ENCODE data around the gene LMTK2. TPM values are rescaled to one million over a fixed set of nuclear protein-coding genes. Genes with fewer than 3 reads are reported as not detected.

The LMTK2 gene
- polyA plus RNA-seq, 2 donors, result 7.0 to 9.2 TPM

DNA sequence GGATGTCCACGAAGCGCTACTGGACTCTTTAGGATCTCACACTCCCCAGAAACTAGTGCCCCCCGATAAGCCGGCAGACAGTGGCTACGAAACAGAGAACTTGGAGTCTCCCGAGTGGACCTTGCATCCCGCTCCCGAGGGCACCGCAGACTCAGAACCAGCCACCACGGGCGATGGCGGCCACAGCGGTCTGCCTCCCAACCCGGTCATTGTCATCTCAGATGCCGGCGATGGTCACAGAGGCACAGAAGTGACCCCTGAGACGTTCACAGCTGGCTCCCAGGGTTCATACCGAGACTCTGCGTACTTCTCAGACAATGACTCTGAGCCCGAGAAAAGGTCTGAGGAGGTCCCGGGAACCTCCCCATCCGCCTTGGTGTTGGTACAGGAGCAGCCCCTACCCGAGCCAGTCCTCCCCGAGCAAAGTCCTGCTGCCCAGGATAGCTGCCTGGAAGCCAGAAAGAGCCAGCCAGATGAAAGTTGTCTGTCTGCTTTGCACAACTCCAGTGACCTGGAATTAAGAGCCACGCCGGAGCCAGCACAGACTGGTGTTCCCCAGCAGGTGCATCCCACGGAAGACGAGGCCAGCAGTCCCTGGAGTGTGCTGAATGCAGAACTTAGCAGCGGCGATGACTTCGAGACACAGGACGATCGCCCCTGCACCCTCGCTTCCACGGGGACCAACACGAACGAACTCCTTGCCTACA, 87.0 kb downstream of the LMTK2 start:
- Histone ChIP-seq H3K9me3 (ENCODE audit: control insufficient read depth in 2 of 2, insufficient read depth in 1 of 2, low read depth in 1 of 2, low read length in 1 of 2) (no peaks in the 10 kb centered on the region), H3K4me1 (ENCODE audit: control insufficient read depth in 2 of 2, insufficient read depth in 2 of 2, low read length in 1 of 2) (no peaks in the 10 kb centered on the region), H3K4me3 (ENCODE audit: low read depth in 1 of 2, low read length in 2 of 2) (no peak overlapping the region), H3K27ac (ENCODE audit: low read depth in 2 of 2, low read length in 1 of 2) (no peak overlapping the region), H3K36me3 (ENCODE audit: control insufficient read depth in 2 of 2, insufficient read depth in 2 of 2, low read length in 1 of 2) (peaks cover 15 to 48% of the 10 kb centered on the region in 2 donors), H3K27me3 (ENCODE audit: control insufficient read depth in 1 of 2, insufficient read depth in 2 of 2, low read length in 2 of 2) (no peaks in the 10 kb centered on the region)
- 95 to 97% methylated on average over 37 of the region's 37 CpGs for WGBS, 2 donors

GRCh38 chr7:98194186-98194585, 87.5 kb downstream of the LMTK2 start:
- Histone ChIP-seq H3K4me1 (ENCODE audit: control insufficient read depth in 2 of 2, insufficient read depth in 2 of 2, low read length in 1 of 2) (no peaks in the 10 kb centered on the region), H3K4me3 (ENCODE audit: low read depth in 1 of 2, low read length in 2 of 2) (no peak overlapping the region), H3K36me3 (ENCODE audit: control insufficient read depth in 2 of 2, insufficient read depth in 2 of 2, low read length in 1 of 2) (peaks cover 15 to 48% of the 10 kb centered on the region in 2 donors), H3K27ac (ENCODE audit: low read depth in 2 of 2, low read length in 1 of 2) (no peak overlapping the region), H3K27me3 (ENCODE audit: control insufficient read depth in 1 of 2, insufficient read depth in 2 of 2, low read length in 2 of 2) (no peaks in the 10 kb centered on the region), H3K9me3 (ENCODE audit: control insufficient read depth in 2 of 2, insufficient read depth in 1 of 2, low read depth in 1 of 2, low read length in 1 of 2) (no peaks in the 10 kb centered on the region)
- WGBS, 2 donors, result 96% methylated on average over 28 of the region's 28 CpGs

GRCh38 chr7:98194672-98195457, 88.2 kb downstream of the LMTK2 start:
- no peaks in the 10 kb centered on the region for H3K27me3 ChIP-seq (ENCODE audit: control insufficient read depth in 1 of 2, insufficient read depth in 2 of 2, low read length in 2 of 2)
- WGBS, 2 donors, result 93 to 96% methylated on average over 8 of the region's 8 CpGs
- no peak overlapping the region for H3K27ac ChIP-seq (ENCODE audit: low read depth in 2 of 2, low read length in 1 of 2)
- H3K4me1 ChIP-seq (ENCODE audit: control insufficient read depth in 2 of 2, insufficient read depth in 2 of 2, low read length in 1 of 2), result no peaks in the 10 kb centered on the region
- H3K36me3 ChIP-seq (ENCODE audit: control insufficient read depth in 2 of 2, insufficient read depth in 2 of 2, low read length in 1 of 2), result peaks cover 15 to 44% of the 10 kb centered on the region in 2 donors
- H3K4me3 ChIP-seq (ENCODE audit: low read depth in 1 of 2, low read length in 2 of 2), result no peak overlapping the region
- no peaks in the 10 kb centered on the region for H3K9me3 ChIP-seq (ENCODE audit: control insufficient read depth in 2 of 2, insufficient read depth in 1 of 2, low read depth in 1 of 2, low read length in 1 of 2)

GRCh38 chr7:98196706-98197605, 90.3 kb downstream of the LMTK2 start:
- H3K27me3 ChIP-seq (ENCODE audit: control insufficient read depth in 1 of 2, insufficient read depth in 2 of 2, low read length in 2 of 2), result no peaks in the 10 kb centered on the region
- no peaks in the 10 kb centered on the region for H3K4me1 ChIP-seq (ENCODE audit: control insufficient read depth in 2 of 2, insufficient read depth in 2 of 2, low read length in 1 of 2)
- no peaks in the 10 kb centered on the region for H3K9me3 ChIP-seq (ENCODE audit: control insufficient read depth in 2 of 2, insufficient read depth in 1 of 2, low read depth in 1 of 2, low read length in 1 of 2)
- 88 to 94% methylated on average over 16 of the region's 16 CpGs for WGBS, 2 donors
- H3K36me3 ChIP-seq (ENCODE audit: control insufficient read depth in 2 of 2, insufficient read depth in 2 of 2, low read length in 1 of 2), result peaks cover 13 to 38% of the 10 kb centered on the region in 2 donors
- no peak overlapping the region for H3K4me3 ChIP-seq (ENCODE audit: low read depth in 1 of 2, low read length in 2 of 2)
- no peak overlapping the region for H3K27ac ChIP-seq (ENCODE audit: low read depth in 2 of 2, low read length in 1 of 2)

DNA sequence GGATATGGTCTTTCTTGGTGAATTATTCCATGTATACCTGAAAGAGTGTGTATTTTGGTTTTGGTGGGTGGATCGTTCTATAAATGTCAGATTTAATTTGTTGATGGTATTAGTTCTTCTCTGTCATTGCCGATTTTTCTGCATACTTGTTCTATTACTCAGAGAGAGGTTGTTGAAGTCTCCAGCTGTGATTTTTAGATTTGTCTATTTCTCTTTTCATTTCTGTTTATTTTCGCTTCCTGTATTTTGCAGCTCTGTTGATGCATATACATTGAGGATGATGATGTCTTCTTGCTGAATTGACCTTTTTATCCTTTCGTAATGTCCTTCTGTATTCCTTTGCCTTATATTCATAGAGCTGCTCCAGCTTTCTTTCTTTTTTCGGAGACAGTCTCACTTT, 92.5 kb downstream of the LMTK2 start:
- Histone ChIP-seq H3K27ac (ENCODE audit: low read depth in 2 of 2, low read length in 1 of 2) (no peak overlapping the region), H3K27me3 (ENCODE audit: control insufficient read depth in 1 of 2, insufficient read depth in 2 of 2, low read length in 2 of 2) (no peaks in the 10 kb centered on the region), H3K9me3 (ENCODE audit: control insufficient read depth in 2 of 2, insufficient read depth in 1 of 2, low read depth in 1 of 2, low read length in 1 of 2) (no peaks in the 10 kb centered on the region), H3K36me3 (ENCODE audit: control insufficient read depth in 2 of 2, insufficient read depth in 2 of 2, low read length in 1 of 2) (peaks cover 15 to 28% of the 10 kb centered on the region in 2 donors), H3K4me3 (ENCODE audit: low read depth in 1 of 2, low read length in 2 of 2) (no peak overlapping the region), H3K4me1 (ENCODE audit: control insufficient read depth in 2 of 2, insufficient read depth in 2 of 2, low read length in 1 of 2) (no peaks in the 10 kb centered on the region)
- 94 to 96% methylated on average over 5 of the region's 5 CpGs for WGBS, 2 donors

DNA sequence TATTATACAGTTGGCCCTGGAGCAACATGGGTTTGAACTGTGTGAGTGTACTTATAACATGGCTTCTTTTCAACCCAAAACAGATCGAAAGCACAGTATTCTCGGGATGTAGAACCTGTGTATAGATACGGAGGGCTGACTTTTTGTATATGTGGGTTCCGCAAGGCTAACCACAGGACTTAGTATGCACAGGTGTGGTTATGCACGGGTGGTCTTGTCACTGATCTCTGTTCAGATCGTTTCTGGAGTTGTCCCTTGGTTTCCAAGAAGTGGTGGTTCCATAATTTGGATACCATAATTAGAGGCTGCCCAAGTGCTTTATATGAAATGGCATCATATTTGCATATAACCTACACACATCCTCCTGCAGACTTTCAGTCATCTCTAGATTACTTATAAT, 93.7 kb downstream of the LMTK2 start:
- WGBS, 2 donors, result 86 to 89% methylated on average over 6 of the region's 6 CpGs
- Histone ChIP-seq H3K27ac (ENCODE audit: low read depth in 2 of 2, low read length in 1 of 2) (no peak overlapping the region), H3K27me3 (ENCODE audit: control insufficient read depth in 1 of 2, insufficient read depth in 2 of 2, low read length in 2 of 2) (no peaks in the 10 kb centered on the region), H3K36me3 (ENCODE audit: control insufficient read depth in 2 of 2, insufficient read depth in 2 of 2, low read length in 1 of 2) (peaks cover 12 to 28% of the 10 kb centered on the region in 2 donors), H3K4me1 (ENCODE audit: control insufficient read depth in 2 of 2, insufficient read depth in 2 of 2, low read length in 1 of 2) (no peaks in the 10 kb centered on the region), H3K9me3 (ENCODE audit: control insufficient read depth in 2 of 2, insufficient read depth in 1 of 2, low read depth in 1 of 2, low read length in 1 of 2) (no peaks in the 10 kb centered on the region), H3K4me3 (ENCODE audit: low read depth in 1 of 2, low read length in 2 of 2) (no peak overlapping the region)

GRCh38 chr7:98202367-98203195, 95.9 kb downstream of the LMTK2 start:
- H3K4me1 ChIP-seq (ENCODE audit: control insufficient read depth in 2 of 2, insufficient read depth in 2 of 2, low read length in 1 of 2), result no peaks in the 10 kb centered on the region
- H3K36me3 ChIP-seq (ENCODE audit: control insufficient read depth in 2 of 2, insufficient read depth in 2 of 2, low read length in 1 of 2), result peaks cover 16 to 24% of the 10 kb centered on the region in 2 donors
- no peaks in the 10 kb centered on the region for H3K27me3 ChIP-seq (ENCODE audit: control insufficient read depth in 1 of 2, insufficient read depth in 2 of 2, low read length in 2 of 2)
- H3K9me3 ChIP-seq (ENCODE audit: control insufficient read depth in 2 of 2, insufficient read depth in 1 of 2, low read depth in 1 of 2, low read length in 1 of 2), result no peaks in the 10 kb centered on the region
- 68 to 74% methylated on average over 15 of the region's 15 CpGs for WGBS, 2 donors
- no peak overlapping the region for H3K4me3 ChIP-seq (ENCODE audit: low read depth in 1 of 2, low read length in 2 of 2)
- no peak overlapping the region for H3K27ac ChIP-seq (ENCODE audit: low read depth in 2 of 2, low read length in 1 of 2)

DNA sequence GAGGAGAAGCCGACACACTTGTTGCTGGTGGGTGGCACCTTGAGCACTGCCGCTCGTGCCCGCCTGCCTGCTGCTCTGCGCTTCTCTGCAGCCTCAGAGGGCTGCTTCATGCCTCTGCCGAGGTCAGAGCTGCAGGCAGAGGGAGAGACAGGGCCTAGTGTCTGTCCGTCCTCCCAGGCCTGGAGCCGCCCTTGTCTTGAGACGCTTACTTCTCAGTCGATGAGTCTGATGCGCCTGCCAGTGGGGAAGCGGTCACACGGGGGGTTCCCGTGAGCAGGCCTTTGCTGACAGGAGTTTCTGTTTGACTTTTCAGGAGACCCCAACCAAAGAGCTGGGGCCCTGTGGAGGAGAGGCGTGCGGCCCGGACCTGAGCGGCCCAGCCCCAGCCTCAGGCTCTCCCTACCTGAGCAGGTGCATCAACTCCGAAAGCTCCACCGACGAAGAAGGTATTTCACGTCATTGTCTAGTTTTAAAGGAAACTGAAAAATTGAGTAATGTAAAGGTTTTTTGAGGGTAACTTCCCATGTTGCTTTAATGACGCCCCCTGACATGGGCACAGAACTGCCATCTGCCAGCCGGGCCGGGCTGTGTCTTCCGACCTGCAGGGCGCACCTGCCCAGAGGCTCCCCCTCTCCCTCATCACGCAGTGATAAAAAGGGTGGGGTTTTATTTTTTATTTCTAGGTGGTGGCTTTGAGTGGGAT, 96.8 kb downstream of the LMTK2 start:
- Histone ChIP-seq H3K9me3 (ENCODE audit: control insufficient read depth in 2 of 2, insufficient read depth in 1 of 2, low read depth in 1 of 2, low read length in 1 of 2) (no peaks in the 10 kb centered on the region), H3K36me3 (ENCODE audit: control insufficient read depth in 2 of 2, insufficient read depth in 2 of 2, low read length in 1 of 2) (peaks cover 16 to 24% of the 10 kb centered on the region in 2 donors), H3K4me1 (ENCODE audit: control insufficient read depth in 2 of 2, insufficient read depth in 2 of 2, low read length in 1 of 2) (no peaks in the 10 kb centered on the region), H3K27me3 (ENCODE audit: control insufficient read depth in 1 of 2, insufficient read depth in 2 of 2, low read length in 2 of 2) (no peaks in the 10 kb centered on the region), H3K27ac (ENCODE audit: low read depth in 2 of 2, low read length in 1 of 2) (no peak overlapping the region), H3K4me3 (ENCODE audit: low read depth in 1 of 2, low read length in 2 of 2) (no peak overlapping the region)
- 88 to 93% methylated on average over 28 of the region's 28 CpGs for WGBS, 2 donors

Data from esophagus (tissue), 2 donors.